Measurements from ENCODE around the gene KNTC1. TPM values are rescaled to one million over a fixed set of nuclear protein-coding genes. Genes with fewer than 3 reads are reported as not detected.

Gene KNTC1, protein sequence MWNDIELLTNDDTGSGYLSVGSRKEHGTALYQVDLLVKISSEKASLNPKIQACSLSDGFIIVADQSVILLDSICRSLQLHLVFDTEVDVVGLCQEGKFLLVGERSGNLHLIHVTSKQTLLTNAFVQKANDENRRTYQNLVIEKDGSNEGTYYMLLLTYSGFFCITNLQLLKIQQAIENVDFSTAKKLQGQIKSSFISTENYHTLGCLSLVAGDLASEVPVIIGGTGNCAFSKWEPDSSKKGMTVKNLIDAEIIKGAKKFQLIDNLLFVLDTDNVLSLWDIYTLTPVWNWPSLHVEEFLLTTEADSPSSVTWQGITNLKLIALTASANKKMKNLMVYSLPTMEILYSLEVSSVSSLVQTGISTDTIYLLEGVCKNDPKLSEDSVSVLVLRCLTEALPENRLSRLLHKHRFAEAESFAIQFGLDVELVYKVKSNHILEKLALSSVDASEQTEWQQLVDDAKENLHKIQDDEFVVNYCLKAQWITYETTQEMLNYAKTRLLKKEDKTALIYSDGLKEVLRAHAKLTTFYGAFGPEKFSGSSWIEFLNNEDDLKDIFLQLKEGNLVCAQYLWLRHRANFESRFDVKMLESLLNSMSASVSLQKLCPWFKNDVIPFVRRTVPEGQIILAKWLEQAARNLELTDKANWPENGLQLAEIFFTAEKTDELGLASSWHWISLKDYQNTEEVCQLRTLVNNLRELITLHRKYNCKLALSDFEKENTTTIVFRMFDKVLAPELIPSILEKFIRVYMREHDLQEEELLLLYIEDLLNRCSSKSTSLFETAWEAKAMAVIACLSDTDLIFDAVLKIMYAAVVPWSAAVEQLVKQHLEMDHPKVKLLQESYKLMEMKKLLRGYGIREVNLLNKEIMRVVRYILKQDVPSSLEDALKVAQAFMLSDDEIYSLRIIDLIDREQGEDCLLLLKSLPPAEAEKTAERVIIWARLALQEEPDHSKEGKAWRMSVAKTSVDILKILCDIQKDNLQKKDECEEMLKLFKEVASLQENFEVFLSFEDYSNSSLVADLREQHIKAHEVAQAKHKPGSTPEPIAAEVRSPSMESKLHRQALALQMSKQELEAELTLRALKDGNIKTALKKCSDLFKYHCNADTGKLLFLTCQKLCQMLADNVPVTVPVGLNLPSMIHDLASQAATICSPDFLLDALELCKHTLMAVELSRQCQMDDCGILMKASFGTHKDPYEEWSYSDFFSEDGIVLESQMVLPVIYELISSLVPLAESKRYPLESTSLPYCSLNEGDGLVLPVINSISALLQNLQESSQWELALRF (N-terminal part only)
- 6.3 and 10.1 TPM in 2 replicates for total RNA-seq (ENCODE audit: low replicate concordance)

DNA sequence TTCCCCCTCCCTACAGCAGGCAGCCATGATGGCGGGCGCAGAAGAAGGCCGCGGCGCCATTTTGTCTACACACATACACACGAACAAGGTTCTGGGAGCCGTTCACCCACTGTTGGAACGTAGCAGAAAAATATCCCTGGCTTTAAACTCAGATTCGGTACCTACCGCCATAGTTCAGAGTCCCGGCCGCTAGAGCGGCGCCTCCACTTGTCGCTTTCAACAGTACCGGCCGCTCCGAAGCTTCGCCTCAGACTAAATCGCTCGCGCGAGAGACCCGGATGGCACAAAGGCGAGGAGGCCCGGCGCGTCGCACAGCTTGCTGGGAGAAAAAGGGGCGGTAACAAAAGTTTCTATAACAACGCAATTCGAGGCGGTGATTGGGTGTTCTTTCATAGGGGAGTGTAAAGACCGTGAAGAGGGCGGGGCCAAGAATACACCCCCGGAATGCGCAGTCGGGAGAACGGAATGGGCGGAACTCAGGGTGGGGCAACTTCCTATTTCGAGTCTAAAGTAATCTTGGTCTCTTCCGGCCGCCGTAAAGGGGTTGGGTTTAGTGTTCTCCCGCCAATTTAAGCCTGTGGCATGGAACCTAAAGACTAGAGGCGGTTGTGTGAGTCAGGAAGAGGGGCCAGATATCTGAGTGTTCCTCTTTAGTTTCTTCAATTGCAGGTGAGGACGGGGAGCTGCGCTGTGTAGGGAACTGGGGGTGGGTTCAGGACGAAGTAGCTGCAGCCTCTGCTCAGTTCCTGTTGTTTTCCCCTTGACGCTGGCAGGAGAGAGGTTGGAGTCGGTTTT is at the start of gene KNTC1, which contains the start of gene RSRC2:
Gene KNTC1 (plus strand): TSS at position 567 of the 795 bp plus-strand sequence. CDS start 2,815 bp downstream, outside the sequence.
Gene RSRC2 (minus strand): TSS at position 254 of the 795 bp plus-strand sequence. CDS start 83 bp downstream, at position 171.

DNA sequence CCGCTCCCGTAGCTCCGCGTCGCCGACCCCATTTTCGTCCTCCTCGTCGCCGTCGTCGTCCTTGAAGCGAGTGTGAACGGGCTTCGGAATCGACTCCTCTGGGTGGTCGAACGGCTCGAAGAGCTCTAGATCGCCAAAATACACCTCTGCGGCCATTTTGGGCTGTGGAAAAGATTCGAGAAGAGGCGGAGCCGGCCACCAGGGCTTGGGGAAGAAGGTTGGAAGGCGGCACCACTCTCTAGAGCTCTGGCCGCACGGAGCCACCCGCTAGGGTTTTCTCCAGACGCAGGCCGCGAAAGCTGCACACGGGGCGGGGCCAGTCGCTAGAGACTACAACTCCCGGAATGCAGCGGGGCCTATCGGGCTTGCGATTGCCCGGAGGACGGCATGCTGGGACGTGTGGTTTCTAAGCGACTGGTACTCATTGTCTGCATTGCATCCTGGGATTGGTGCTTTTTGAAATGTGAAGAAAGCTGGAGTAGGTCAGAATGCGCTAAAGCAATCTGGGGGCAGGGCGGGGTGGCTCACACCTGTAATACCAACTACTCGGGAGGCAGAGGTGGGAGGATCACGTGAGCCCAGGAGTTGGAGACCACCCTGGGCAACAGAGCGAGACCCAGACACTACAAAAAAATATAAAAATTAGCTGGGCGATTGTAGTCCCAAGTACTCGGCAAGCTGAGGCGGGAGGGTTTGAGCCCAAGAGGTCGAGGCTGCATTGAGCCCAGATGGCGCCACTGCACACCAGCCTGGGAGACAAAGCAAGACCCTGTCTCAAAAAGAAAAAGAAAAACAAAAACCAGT is 26.2 kb upstream of the KNTC1 start, which contains the start of gene ZCCHC8:
Gene ZCCHC8 (minus strand): TSS at position 248 of the 804 bp plus-strand sequence. CDS start 92 bp downstream, at position 156.

Other genes starting within 250 kb of the KNTC1 start
- 42.6 and 44.8 TPM in 2 replicates for gene CLIP1, start 104.6 kb upstream of the KNTC1 start, total RNA-seq (ENCODE audit: low replicate concordance)
- gene ZCCHC8, start 26.3 kb upstream of the KNTC1 start, total RNA-seq (ENCODE audit: low replicate concordance): 8.4 and 10.4 TPM in 2 replicates
- gene RSRC2, start 313 bp upstream of the KNTC1 start, total RNA-seq (ENCODE audit: low replicate concordance): 39.9 and 46.9 TPM in 2 replicates
- gene HCAR2, start 176.1 kb downstream of the KNTC1 start, total RNA-seq (ENCODE audit: low replicate concordance): under 0.01 TPM in 1 of 2 replicates, not detected in the other
- gene HCAR3, start 189.6 kb downstream of the KNTC1 start, total RNA-seq (ENCODE audit: low replicate concordance): not detected in 2 replicates
- under 0.01 and 0.35 TPM in 2 replicates for gene HCAR1, start 203.6 kb downstream of the KNTC1 start, total RNA-seq (ENCODE audit: low replicate concordance)
- gene DENR, start 225.6 kb downstream of the KNTC1 start, total RNA-seq (ENCODE audit: low replicate concordance): 15.2 and 29.3 TPM in 2 replicates
- gene CCDC62, start 247.3 kb downstream of the KNTC1 start, total RNA-seq (ENCODE audit: low replicate concordance): 0.30 and 0.82 TPM in 2 replicates

All from smooth muscle cell of the coronary artery (primary cell).